H9 (cell line): ENCODE data around the gene CADM4. TPM values are rescaled to one million over a fixed set of nuclear protein-coding genes. Genes with fewer than 3 reads are reported as not detected.

Experiments used
- DNase-seq: peaks from one replicate; pipeline ENCODE4 v3.0.0-alpha.2; 2017
- H2AFZ ChIP-seq: one replicate; pipeline ENCODE4 v1.6.1; 2013; ENCODE audit warnings: mild to moderate bottlenecking, low read length, control low read depth, moderate library complexity
- H2AK5ac ChIP-seq: 2 replicates; pipeline ENCODE4 v1.6.1; 2013; ENCODE audit warnings: low read length, control low read depth, mixed read lengths; ENCODE audit not compliant: insufficient read length
- H2BK120ac ChIP-seq: one replicate; pipeline ENCODE4 v1.6.1; 2013; ENCODE audit warnings: low read depth, mild to moderate bottlenecking, low read length, control low read depth, inconsistent platforms; ENCODE audit not compliant: poor library complexity, severe bottlenecking
- H2BK12ac ChIP-seq: 2 replicates; pipeline ENCODE4 v1.6.1; 2013; ENCODE audit warnings: low read length, control low read depth, mixed read lengths, low read depth; ENCODE audit not compliant: insufficient read length
- H2BK15ac ChIP-seq: 2 replicates; pipeline ENCODE4 v1.6.1; 2013; ENCODE audit warnings: low read depth, low read length, control low read depth
- H2BK20ac ChIP-seq: one replicate; pipeline ENCODE4 v1.6.1; 2013; ENCODE audit warnings: low read depth, mild to moderate bottlenecking, low read length, control low read depth, inconsistent platforms; ENCODE audit not compliant: poor library complexity, severe bottlenecking
- H2BK5ac ChIP-seq: 2 replicates; pipeline ENCODE4 v1.6.1; 2013; ENCODE audit warnings: low read length, control low read depth, mixed read lengths; ENCODE audit not compliant: insufficient read length
- H3K14ac ChIP-seq: 2 replicates; pipeline ENCODE4 v1.6.1; 2013; ENCODE audit warnings: low read length, control low read depth; ENCODE audit not compliant: insufficient read depth
- H3K18ac ChIP-seq: 2 replicates; pipeline ENCODE4 v1.6.1; 2013; ENCODE audit warnings: low read depth, mild to moderate bottlenecking, mixed read lengths, low read length, control low read depth; ENCODE audit not compliant: insufficient read length
- H3K23ac ChIP-seq: 2 replicates; pipeline ENCODE4 v1.6.1; 2013; ENCODE audit warnings: low read length, control low read depth, mixed read lengths, low read depth; ENCODE audit not compliant: insufficient read length
- H3K23me2 ChIP-seq: 2 replicates; pipeline ENCODE4 v1.6.1; 2013; ENCODE audit warnings: low read depth, mild to moderate bottlenecking, mixed read lengths, low read length, control low read depth; ENCODE audit not compliant: insufficient read length, poor library complexity, severe bottlenecking
- H3K27ac ChIP-seq: 2 replicates; pipeline ENCODE4 v1.5.1; 2013; ENCODE audit warnings: low read length, control low read depth, mixed read lengths, low read depth; ENCODE audit not compliant: insufficient read length
- H3K27me3 ChIP-seq: 2 replicates; pipeline ENCODE4 v1.6.1; 2013; ENCODE audit warnings: low read length, control low read depth, inconsistent platforms; ENCODE audit not compliant: insufficient read depth
- H3K4ac ChIP-seq: 2 replicates; pipeline ENCODE4 v1.6.1; 2013; ENCODE audit warnings: low read depth, mild to moderate bottlenecking, control low read depth, inconsistent platforms, low read length, moderate library complexity
- H3K4me1 ChIP-seq: 2 replicates; pipeline ENCODE4 v1.6.1; 2013; ENCODE audit warnings: low read length, control low read depth, inconsistent platforms; ENCODE audit not compliant: insufficient read depth
- H3K4me2 ChIP-seq: 2 replicates; pipeline ENCODE4 v1.6.1; 2013; ENCODE audit warnings: low read length, control low read depth, mixed read lengths; ENCODE audit not compliant: insufficient read length, insufficient read depth
- H3K56ac ChIP-seq: 2 replicates; pipeline ENCODE4 v1.6.1; 2013; ENCODE audit warnings: low read depth, mild to moderate bottlenecking, mixed read lengths, low read length, control low read depth; ENCODE audit not compliant: insufficient read length
- H3K79me1 ChIP-seq: 2 replicates; pipeline ENCODE4 v1.6.1; 2013; ENCODE audit warnings: low read depth, mild to moderate bottlenecking, moderate library complexity, low read length, control low read depth, inconsistent platforms; ENCODE audit not compliant: insufficient read depth, poor library complexity, severe bottlenecking
- H3K79me2 ChIP-seq: 2 replicates; pipeline ENCODE4 v1.6.1; 2013; ENCODE audit warnings: low read length, control low read depth, inconsistent platforms; ENCODE audit not compliant: insufficient read depth
- H3K9ac ChIP-seq: 2 replicates; pipeline ENCODE4 v1.6.1; 2013; ENCODE audit warnings: low read length, control low read depth, mixed read lengths; ENCODE audit not compliant: insufficient read length; ENCODE audit errors: extremely low read depth
- H3K9me3 ChIP-seq: one replicate; pipeline ENCODE4 v1.6.1; 2013; ENCODE audit warnings: low read depth, low read length, inconsistent platforms; ENCODE audit not compliant: control insufficient read depth
- H3T11ph ChIP-seq: one replicate; pipeline ENCODE4 v1.6.1; 2013; ENCODE audit warnings: mild to moderate bottlenecking, low read length, control low read depth, inconsistent platforms
- H4K20me1 ChIP-seq: one replicate; pipeline ENCODE4 v1.6.1; 2013; ENCODE audit not compliant: control insufficient read depth, insufficient read length, insufficient read depth
- H4K5ac ChIP-seq: 2 replicates; pipeline ENCODE4 v1.6.1; 2013; ENCODE audit warnings: low read depth, mild to moderate bottlenecking, mixed read lengths, low read length, control low read depth; ENCODE audit not compliant: insufficient read length
- H4K8ac ChIP-seq: replicated peaks from 2 replicates; pipeline ENCODE4 v1.6.1; 2013; ENCODE audit warnings: low read length, control low read depth, mixed read lengths, low read depth; ENCODE audit not compliant: insufficient read length
- H4K91ac ChIP-seq: 2 replicates; pipeline ENCODE4 v1.6.1; 2013; ENCODE audit warnings: low read depth, mild to moderate bottlenecking, moderate library complexity, mixed read lengths, low read length, control low read depth; ENCODE audit not compliant: insufficient read length
- H3K27ac Mint-ChIP-seq, 3 experiments: 2 replicates in 2 of 3; 3 replicates in 1 of 3; pipeline ENCODE4 v1.8.0; 2020 to 2021; ENCODE audit warnings: mixed read lengths in 3 of 3, mild to moderate bottlenecking in 1 of 3, moderate library complexity in 1 of 3
- H3K27me3 Mint-ChIP-seq: 2 replicates; pipeline ENCODE4 v1.8.0; 2021; ENCODE audit warnings: low read depth, mild to moderate bottlenecking, moderate library complexity, mixed read lengths
- H3K36me3 Mint-ChIP-seq, 3 experiments: 2 replicates in 2 of 3; 3 replicates in 1 of 3; pipeline ENCODE4 v1.8.0; 2020 to 2021; ENCODE audit warnings: low read depth in 3 of 3, mixed read lengths in 3 of 3; ENCODE audit not compliant: insufficient read depth in 1 of 3
- H3K4me1 Mint-ChIP-seq, 2 experiments: 2 replicates each; pipeline ENCODE4 v1.8.0; 2020; ENCODE audit warnings: mixed read lengths in 2 of 2
- H3K4me3 Mint-ChIP-seq, 2 experiments: 2 replicates in 1 of 2; 3 replicates in 1 of 2; pipeline ENCODE4 v1.8.0; 2020 to 2021; ENCODE audit warnings: mild to moderate bottlenecking in 2 of 2, mixed read lengths in 2 of 2, moderate library complexity in 1 of 2
- H3K9me3 Mint-ChIP-seq, 2 experiments: 2 replicates in 1 of 2; 3 replicates in 1 of 2; pipeline ENCODE4 v1.8.0; 2020; ENCODE audit warnings: mild to moderate bottlenecking in 2 of 2, mixed read lengths in 2 of 2, moderate library complexity in 1 of 2
- CTCF ChIP-seq: fragments of 200-600 bp; sonication (generic); conservative IDR thresholded peaks from 3 replicates; pipeline ENCODE4 v1.8.0; 2021; ENCODE audit warnings: antibody characterized with exemption, mild to moderate bottlenecking
- WGBS: extraction: QIAGEN DNeasy Blood & Tissue Kit; methylation state at CpG from one replicate; pipeline ENCODE4 v1.1.7; 2013; ENCODE audit warnings: missing lambda C conversion rate, low lambda C conversion rate, mixed read lengths; ENCODE audit not compliant: insufficient read length; ENCODE audit errors: extremely low coverage; 5-methylcytosine and 5-hydroxymethylcytosine counted together
- total RNA-seq: library from RNA; stranded (reverse); gene quantifications from 2 replicates; pipeline ENCODE4 v1.2.1, GENCODE V29; 2021

Gene CADM4
- total RNA-seq, 1 experiment from 2014 or later = 10.2 TPM

- Histone ChIP-seq H3K23ac (no peak overlapping the region), H2BK15ac (no peak overlapping the region), H3K56ac (no peak overlapping the region), H3K27me3 (no peaks in the 10 kb centered on the region), H2BK20ac (no peak overlapping the region), H3K4me1 (no peaks in the 10 kb centered on the region), H3K79me2 (no peaks in the 10 kb centered on the region), H4K8ac (no peak overlapping the region), H3K4me2 (no peak overlapping the region), H2AK5ac (no peak overlapping the region), H4K5ac (no peak overlapping the region), H3K27ac (no peak overlapping the region), H2BK120ac (no peak overlapping the region), H2BK12ac (no peak overlapping the region), H3K79me1 (no peaks in the 10 kb centered on the region), H3K9ac (no peak overlapping the region), H2BK5ac (no peak overlapping the region), H4K91ac (no peak overlapping the region), H3T11ph (no peak overlapping the region), H4K20me1 (no peaks in the 10 kb centered on the region), H3K14ac (no peak overlapping the region), H3K18ac (no peak overlapping the region), H3K4ac (no peak overlapping the region), H3K9me3 (no peaks in the 10 kb centered on the region), H3K23me2 (no peaks in the 10 kb centered on the region), H2AFZ (no peak overlapping the region)
- Mint-ChIP-seq H3K36me3 (no peaks in the 10 kb centered on the region), H3K27me3 (peaks cover 9% of the 10 kb centered on the region), H3K4me1 (peaks cover 9 to 16% of the 10 kb centered on the region in 2 experiments), H3K9me3 (no peaks in the 10 kb centered on the region), H3K27ac (no peak overlapping the region; a peak in 2 of 7 replicates), H3K4me3 (no peak overlapping the region)
- WGBS = no CpG with 5 or more reads among the region's 11 CpGs
- DNase-seq = no peak
- TF ChIP-seq CTCF = no peak
These were observed 39.0 kb upstream of the CADM4 start for GRCh38 chr19:43678512-43679261.
